ENCODE measurements around the gene ARF5.

ARF5 gene

DNA sequence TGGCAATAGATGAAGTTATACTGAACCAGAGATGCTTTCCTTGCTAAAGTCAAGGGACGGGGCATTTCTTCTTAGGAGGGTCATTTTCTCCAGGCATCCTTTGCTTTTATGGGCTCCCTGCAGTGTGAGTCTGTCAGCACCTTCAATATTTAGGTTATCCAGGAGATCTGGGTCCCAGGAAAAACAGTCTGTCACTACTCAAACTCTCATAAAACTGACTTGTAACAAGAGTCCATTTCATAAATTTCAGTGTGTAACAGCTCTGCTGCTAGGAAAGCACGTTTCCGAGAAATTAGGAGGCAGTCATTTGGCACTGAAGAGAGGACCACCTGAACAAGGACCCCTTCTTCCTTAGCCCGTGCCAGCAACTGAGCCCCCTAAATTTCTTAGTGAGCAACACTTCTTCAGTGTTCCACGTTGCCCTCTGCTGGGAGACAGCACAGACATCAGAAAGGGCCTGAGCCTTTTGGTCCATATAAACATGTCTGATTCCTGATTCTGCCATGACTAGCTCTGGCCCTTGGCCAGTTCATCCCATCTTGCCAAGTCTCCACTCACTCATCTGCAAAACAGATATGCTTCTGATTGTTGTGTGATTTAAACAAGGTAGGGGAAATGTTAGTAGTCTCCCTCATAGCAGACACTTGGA, 10.1 kb upstream of the ARF5 start:
- H3K4me1 ChIP-seq, result peaks cover 8% of the 10 kb centered on the region; the same call in 1 of the 2 replicates
- TF ChIP-seq, protein P1, sequence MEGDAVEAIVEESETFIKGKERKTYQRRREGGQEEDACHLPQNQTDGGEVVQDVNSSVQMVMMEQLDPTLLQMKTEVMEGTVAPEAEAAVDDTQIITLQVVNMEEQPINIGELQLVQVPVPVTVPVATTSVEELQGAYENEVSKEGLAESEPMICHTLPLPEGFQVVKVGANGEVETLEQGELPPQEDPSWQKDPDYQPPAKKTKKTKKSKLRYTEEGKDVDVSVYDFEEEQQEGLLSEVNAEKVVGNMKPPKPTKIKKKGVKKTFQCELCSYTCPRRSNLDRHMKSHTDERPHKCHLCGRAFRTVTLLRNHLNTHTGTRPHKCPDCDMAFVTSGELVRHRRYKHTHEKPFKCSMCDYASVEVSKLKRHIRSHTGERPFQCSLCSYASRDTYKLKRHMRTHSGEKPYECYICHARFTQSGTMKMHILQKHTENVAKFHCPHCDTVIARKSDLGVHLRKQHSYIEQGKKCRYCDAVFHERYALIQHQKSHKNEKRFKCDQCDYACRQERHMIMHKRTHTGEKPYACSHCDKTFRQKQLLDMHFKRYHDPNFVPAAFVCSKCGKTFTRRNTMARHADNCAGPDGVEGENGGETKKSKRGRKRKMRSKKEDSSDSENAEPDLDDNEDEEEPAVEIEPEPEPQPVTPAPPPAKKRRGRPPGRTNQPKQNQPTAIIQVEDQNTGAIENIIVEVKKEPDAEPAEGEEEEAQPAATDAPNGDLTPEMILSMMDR (IDR thresholded peaks at IDR 0.05; ENCODE audit: low read depth, low read length), result peak; percentile 46
- peak; percentile 46 for DNase-seq
- H3K4me3 ChIP-seq (ENCODE audit: low read depth, low read length), result no peak overlapping the region
- H3K9me3 ChIP-seq, result no peaks in the 10 kb centered on the region
- peaks cover 11% of the 10 kb centered on the region; the same call in 1 of the 2 replicates for H3K36me3 ChIP-seq
- no peaks in the 10 kb centered on the region for H3K27me3 ChIP-seq

DNA sequence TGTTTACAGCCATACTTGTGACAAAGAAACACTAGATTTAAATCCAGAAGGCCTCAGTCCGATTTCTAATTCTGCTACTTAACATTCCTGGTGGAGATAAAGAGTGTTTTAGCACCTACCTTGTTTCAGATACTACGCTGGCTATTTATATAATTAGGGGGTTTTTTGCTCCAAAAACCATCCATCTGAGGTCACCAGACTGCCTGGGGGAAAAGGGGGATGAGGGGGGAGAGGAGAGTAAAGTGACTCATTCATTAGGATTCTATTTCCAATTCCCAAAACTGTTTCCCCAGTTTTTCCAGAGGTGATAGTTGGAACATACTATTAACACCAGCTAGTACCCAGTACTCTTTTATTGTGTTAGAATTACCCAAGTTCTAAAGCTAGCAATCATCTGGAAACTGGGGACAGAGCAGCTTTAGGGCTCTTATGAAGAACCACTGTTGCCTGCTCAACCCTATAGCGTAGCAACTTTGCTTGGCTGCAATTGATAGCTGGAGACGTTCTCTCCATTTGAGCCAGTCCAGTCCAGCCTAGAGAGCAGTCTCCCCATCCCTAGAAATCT, 9.4 kb upstream of the ARF5 start:
- H3K9me3 ChIP-seq, result no peaks in the 10 kb centered on the region
- DNase-seq, result no peak
- H3K36me3 ChIP-seq, result peaks cover 11% of the 10 kb centered on the region; the same call in 1 of the 2 replicates
- no peak overlapping the region for H3K4me3 ChIP-seq (ENCODE audit: low read depth, low read length)
- no peaks in the 10 kb centered on the region for H3K27me3 ChIP-seq
- H3K4me1 ChIP-seq, result peaks cover 8% of the 10 kb centered on the region; the same call in 1 of the 2 replicates
- TF ChIP-seq, protein P1 (IDR thresholded peaks at IDR 0.05; ENCODE audit: low read depth, low read length), result no peak

DNA sequence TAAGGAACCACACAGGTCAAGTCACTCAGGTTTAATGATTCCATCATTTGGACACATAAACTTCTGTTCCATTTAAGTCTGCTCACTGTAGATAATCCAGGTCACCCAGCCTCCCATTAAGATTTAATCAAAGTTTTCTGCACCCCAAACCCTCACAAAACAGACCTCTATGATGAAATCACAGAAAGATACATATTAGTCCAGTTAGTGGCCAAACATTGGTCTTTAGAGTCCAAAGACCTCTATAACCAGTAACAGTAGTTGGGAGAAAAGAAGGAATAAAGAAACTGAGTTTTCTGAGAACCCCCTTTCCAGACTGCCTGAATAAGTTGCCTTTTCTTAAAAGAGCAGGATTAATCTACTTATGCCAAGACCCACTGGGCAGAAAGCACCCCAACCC, 7.6 kb upstream of the ARF5 start:
- no peak for DNase-seq
- Histone ChIP-seq H3K9me3 (no peaks in the 10 kb centered on the region), H3K36me3 (peaks cover 11% of the 10 kb centered on the region; the same call in 1 of the 2 replicates), H3K27me3 (no peaks in the 10 kb centered on the region), H3K4me1 (peaks cover 8% of the 10 kb centered on the region; the same call in 1 of the 2 replicates), H3K4me3 (ENCODE audit: low read depth, low read length) (no peak overlapping the region)
- TF ChIP-seq, protein P1 (IDR thresholded peaks at IDR 0.05; ENCODE audit: low read depth, low read length), result no peak

DNA sequence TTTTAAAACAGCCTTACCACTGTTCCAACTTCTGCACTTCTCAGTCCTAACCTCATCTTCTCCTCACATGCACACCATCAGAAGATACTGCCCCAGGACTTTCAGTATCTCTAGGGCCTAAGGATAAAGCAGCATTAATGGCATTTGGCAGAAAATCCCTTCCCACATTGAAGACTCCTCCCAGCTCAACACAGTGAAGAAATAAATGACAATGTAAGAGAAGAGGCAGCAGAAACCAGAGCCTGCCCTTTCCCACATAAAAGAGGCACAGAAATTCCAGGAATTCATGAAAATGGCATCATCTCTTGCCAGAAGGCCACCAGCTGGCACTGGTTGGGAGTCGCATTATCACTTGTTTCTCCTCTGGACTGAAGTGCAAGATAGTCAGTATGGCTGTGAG, 6.5 kb upstream of the ARF5 start:
- DNase-seq, result no peak
- TF ChIP-seq, protein P1 (IDR thresholded peaks at IDR 0.05; ENCODE audit: low read depth, low read length), result no peak
- H3K36me3 ChIP-seq, result peaks cover 11% of the 10 kb centered on the region; the same call in 1 of the 2 replicates
- no peaks in the 10 kb centered on the region for H3K9me3 ChIP-seq
- H3K4me3 ChIP-seq (ENCODE audit: low read depth, low read length), result no peak overlapping the region
- peaks cover 8% of the 10 kb centered on the region; the same call in 1 of the 2 replicates for H3K4me1 ChIP-seq
- no peaks in the 10 kb centered on the region for H3K27me3 ChIP-seq

DNA sequence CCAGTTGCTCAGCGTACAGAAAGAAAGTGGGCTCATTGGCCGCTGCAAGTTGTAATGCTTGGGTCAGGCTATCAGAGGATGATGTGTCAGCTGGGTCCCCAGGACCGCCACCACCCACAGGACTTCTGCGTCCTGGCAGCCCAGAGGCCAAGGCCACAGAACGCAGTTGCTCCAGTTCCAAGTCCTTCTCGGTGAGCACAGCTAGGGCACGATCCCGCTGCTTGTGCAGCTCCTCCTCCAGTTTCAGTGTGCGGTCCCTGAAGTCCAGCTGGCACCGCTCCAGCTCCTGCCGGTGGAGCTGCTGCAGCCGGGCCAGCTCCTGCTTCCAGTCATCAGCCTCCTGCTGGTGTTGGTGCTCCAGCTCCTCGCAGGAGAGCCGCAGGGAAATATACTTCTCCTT, 5.8 kb upstream of the ARF5 start:
- peaks cover 11% of the 10 kb centered on the region; the same call in 1 of the 2 replicates for H3K36me3 ChIP-seq
- H3K4me1 ChIP-seq, result peaks cover 8% of the 10 kb centered on the region; the same call in 1 of the 2 replicates
- H3K27me3 ChIP-seq, result no peaks in the 10 kb centered on the region
- no peaks in the 10 kb centered on the region for H3K9me3 ChIP-seq
- no peak overlapping the region for H3K4me3 ChIP-seq (ENCODE audit: low read depth, low read length)
- TF ChIP-seq, protein P1 (IDR thresholded peaks at IDR 0.05; ENCODE audit: low read depth, low read length), result no peak
- DNase-seq, result peak; percentile 31

DNA sequence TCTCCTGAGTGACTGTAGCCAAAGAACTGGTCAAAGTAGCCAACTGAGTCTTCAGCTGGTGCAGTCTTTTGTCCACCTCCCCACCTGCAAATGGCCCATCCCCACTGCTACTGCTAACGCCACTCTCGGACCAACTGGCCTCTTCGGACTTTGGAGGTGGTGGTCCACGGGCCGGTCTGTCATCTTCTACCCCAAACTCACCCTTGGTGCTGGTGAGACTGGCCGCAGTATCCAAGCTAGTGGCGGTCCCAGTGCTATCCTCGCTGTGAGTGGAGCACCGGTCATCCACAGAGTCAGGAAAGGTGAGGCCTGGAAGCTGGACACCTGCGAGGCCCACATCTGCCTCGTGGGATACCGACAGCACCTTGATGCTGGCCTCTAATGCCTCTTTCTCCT, 3.6 kb upstream of the ARF5 start:
- no peak for DNase-seq
- Histone ChIP-seq H3K9me3 (no peaks in the 10 kb centered on the region), H3K27me3 (no peaks in the 10 kb centered on the region), H3K4me1 (no peaks in the 10 kb centered on the region), H3K4me3 (ENCODE audit: low read depth, low read length) (peak overlapping the region; percentile 97), H3K36me3 (peaks cover 11% of the 10 kb centered on the region; the same call in 1 of the 2 replicates)
- TF ChIP-seq, protein P1 (IDR thresholded peaks at IDR 0.05; ENCODE audit: low read depth, low read length), result no peak
